HG03060 (cell line): ENCODE results near the gene DCXR.

Source experiments
- ATAC-seq: cut with Tn5 transposase; IDR thresholded peaks from one replicate; pipeline ENCODE4 v1.9.1; 2021; ENCODE audit warnings: low read depth, moderate number of reproducible peaks; ENCODE audit not compliant: unreplicated experiment

Gene DCXR

DNA sequence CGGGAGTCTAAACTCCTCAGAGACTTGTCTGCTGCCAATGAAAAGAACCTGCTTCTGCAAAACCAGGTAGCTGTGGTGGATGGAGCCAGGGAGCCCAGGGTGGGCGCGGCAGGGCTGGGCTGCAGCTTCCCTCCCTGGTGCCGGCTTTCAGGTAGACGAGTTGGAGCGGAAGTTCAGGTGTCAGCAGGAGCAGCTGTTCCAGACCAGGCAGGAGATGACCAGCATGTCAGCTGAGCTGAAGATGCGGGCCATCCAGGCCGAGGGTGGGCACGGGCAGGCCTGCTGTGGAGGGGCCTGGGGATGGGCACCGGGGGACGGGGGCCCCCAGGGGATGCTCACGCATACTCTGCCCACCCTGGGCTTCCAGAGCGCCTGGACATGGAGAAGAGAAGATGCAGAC lies 9.3 kb downstream of the DCXR start:
- no peak for ATAC-seq

GRCh38 chr17:82025401-82026107 lies 11.9 kb downstream of the DCXR start:
- no peak for ATAC-seq

DNA sequence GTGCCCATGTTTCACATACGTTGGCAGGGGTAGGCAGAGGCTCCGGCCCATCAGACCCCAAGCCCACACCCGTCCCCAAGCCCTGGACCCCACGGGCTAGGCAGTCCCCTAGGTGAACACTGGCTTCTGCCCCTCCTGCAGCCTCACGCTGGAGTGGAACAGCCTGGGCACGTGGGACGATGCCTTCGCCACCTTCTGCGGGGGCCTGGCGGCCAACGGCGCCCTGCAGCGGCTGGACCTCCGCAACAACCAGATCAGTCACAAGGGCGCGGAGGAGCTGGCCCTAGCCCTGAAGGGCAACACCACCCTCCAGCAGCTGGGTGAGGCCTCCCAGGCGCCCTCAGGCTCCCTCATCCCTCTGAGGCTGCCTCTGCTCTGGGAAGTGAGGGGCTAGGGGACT lies 12.6 kb downstream of the DCXR start:
- no peak for ATAC-seq

DNA sequence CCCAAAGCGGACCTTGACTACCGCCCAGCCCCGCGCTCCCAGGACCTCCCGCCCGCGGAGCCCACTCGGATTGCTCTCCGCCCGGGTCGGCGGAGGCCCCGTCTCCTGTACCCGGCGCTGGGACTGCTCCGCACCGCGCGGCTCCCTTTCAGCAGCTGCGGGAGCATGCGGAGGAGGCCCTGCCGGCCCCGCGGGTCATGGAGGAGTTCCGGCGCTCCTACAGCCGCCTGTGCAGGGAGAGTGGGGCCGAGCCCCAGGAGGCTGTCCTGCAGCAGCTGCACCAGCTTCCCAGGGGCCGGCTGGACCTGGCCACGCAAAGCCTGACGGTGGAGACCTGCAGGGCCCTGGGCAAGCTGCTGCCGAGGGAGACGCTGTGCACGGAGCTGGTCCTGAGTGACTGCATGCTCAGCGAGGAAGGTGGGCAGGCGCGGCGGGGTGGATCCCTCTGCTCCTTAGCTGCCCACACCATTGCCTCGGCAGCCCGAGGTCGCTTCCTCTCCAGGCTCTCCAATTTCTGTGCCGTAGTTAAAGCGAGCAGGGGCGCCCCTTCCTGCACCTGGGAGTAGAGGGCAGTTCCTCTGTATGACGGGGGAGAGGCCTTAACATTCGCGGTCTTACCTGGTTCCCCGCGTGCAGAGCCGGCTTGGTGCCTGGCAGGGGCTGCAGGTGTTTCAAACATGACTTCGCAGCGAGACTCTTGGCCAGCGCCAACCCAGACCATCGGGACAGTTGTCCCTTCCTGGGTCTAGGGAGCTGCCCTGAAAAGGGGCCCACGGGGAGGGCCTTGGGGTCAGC lies 13.9 kb downstream of the DCXR start:
- ATAC-seq = peak; percentile 7

DNA sequence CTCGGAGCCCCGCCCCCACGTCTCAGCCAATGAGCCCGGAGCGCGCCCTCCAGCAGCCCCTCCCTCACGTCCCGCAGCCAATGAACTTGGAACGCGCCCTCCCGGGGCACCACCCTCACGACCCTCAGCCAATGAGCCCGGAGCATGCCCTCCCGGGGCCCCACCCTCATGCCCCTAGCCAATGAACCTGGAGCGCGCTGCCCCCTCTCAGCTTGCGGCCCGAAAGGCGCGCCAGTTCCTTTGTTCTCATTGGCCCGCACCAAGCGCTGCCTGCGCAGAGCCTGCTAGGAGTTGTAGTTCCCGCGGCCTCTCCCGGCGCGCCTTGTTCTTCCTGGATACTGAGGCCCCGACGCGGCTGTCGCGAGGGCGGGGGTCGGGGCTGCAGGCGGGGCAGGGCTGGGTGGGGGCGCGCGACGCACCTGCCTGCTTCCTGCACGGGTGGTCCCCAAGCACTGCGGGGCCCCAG lies 14.5 kb downstream of the DCXR start, which contains the start of gene LRRC45:
TSS of gene LRRC45 (plus strand) at position 325 of the 466 bp plus-strand sequence. CDS start 339 bp downstream, outside the sequence.
- peak; percentile 64 for ATAC-seq

- no peak for ATAC-seq
Observed at GRCh38 chr17:82022310-82022980, 15.1 kb downstream of the DCXR start, which contains the start of gene CENPX. CENPX (minus strand) TSS chr17:82022878; CDS start chr17:82022861, 17 bp downstream.

DNA sequence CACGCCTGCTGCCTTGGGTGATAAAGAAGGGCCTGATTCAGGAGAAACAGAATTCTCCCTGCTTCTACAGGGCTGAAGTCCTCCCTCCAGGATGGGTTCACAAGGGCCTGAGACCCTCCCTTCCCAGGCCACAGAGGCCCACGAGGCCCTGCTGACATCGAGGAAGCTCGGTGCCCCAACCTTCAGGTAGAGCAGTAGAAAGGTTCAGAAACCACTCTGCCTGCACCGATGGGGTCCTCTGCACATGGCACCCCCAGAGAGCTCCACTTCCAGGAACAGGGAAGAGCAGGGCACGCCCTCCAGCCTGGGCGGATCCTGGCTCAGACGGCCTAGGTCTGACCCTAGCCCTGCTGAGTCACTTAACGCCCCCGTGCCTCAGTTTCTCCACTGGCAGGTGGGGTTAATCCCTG lies 15.6 kb downstream of the DCXR start:
- no peak for ATAC-seq

- ATAC-seq = no peak
Observed at GRCh38 chr17:82021107-82021899, 16.2 kb downstream of the DCXR start.

GRCh38 chr17:82020572-82021106 lies 16.9 kb downstream of the DCXR start:
- no peak for ATAC-seq

DNA sequence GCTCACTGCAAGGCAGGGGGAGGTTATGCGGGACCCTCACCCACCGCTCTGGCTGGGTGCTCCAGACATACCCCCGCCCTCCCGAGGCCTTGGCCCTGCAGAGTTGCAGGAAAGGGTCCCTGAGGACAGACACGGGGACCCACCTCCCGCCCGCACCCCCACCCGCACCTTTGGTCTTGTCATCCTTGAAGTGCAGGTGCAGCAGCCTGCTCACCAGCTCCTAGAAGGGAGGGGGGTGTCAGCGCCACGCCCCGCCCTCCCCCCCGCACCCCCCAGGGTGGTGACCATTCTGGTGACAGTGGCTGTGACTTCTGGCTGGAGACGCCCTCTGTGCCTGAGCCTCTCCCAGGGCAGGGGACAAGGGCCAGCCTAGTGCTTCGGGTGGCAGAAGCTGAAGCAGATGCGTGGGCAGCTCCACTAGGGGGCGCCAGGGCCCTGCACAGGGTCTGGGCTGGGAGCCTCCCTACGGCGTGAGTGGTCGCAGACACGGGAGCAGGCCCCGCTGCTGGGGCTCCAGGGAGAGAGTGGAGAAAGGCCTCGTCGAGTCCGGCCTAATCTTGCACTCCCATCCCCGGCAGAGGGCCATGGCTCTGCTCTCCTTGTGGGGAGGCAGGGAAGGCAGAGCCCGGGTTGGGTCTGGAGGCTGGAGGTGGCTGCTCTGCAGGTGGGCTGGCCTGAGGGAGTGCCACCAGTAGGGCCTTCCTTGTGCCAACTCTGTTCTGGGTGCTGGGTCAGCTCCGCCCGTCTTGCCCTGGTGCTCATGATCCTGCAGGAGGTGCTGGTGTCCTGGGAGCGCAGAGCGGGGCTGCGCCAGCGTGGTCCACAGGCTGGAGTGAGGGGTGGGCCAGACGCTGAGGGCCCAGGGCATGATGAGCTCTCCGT lies 17.6 kb downstream of the DCXR start:
- no peak for ATAC-seq

- no peak for ATAC-seq
Observed at GRCh38 chr17:82018989-82019689, 18.4 kb downstream of the DCXR start.

GRCh38 chr17:82018152-82018988 lies 19.1 kb downstream of the DCXR start:
- no peak for ATAC-seq

DNA sequence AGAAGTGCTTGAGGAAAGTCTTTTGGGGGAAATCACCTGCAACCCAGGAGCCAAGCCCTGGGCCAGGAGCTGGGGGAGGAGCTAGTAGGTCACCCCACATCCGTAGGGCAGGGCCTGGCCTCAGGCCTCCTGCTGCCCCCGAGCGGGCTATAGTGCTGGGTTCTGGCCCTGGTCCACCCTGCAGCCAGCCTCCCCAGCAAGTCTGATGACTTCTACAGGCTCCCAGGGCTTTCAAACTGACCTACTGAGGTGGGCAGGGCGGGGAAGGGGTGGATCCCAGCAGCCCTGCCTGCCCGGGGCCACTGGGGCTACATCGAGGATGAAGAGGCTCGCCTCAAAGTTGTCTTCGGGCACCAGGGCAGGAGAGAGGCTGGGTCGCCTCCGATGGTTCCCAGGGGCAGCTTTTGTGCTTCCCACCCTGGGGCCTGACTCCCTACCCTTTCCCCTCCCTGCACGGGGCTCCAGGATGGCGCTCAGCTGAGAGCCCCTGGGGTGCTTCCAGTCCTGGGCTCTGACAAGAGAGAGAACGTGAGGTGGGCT lies 19.8 kb downstream of the DCXR start:
- no peak for ATAC-seq

DNA sequence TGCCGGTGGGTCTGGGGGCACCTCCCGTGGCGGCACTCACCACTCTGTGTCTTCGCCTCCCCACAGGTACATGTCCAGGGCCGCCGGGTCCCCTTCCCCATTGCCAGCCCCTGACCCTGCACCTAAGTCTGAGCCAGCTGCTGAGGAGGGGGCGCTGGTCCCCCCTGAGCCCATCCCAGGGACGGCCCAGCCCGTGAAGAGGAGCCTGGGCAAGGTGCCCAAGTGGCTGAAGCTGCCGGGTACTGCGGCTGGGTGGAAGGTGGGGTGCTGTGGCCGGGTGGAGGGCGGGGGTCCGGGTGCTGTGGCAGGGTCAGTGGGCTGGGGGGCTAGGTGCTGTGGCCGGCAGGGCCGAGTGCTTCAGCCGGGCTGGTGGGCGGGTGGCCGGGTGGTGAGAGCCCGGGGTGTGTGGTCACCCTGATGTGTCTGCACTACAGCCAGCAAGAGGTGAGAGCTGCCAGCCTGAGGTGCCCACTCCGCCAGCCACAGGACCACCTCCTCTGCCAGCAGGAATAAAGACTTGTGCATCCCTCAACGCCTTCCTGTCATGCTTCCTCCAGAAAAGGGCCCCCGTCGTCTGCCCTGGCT lies 20.5 kb downstream of the DCXR start:
- no peak for ATAC-seq

- no peak for ATAC-seq
Observed at GRCh38 chr17:82016061-82016874, 21.2 kb downstream of the DCXR start.

DNA sequence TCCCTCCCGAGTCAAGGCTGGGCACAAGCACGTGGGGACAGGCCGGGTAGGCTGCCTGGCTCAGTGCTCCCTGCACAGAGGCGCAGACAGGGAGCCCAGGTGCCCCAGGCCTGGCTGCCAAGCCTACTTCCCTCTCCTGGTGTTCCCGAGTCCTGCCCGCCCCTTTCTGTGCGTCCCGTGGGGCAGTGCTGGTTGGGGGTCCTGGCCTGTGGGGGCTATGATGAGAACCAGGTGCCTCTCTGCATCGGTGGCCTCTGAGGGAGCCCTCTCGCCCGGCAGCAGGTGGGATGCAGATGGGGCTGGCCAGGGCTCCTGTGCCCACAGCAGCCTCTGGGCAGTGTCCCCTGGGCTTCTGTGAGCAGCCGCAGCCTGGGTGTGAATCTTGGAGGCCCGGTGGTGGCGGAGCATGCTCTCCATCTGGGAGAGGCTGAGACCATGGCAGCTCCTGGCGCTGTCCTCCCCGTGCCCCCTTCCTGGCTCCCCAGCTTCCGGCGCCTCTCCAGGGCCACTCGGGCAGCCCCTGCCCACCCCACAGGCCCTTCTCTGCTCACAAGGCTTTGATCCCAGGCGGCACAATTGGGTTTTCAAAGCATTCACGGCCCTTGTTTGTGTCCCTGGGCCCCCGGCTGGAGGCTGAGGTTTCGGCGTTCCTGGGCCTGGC lies 22.1 kb downstream of the DCXR start:
- ATAC-seq = no peak
